ENCODE data around the gene QSER1. TPM values are rescaled to one million over a fixed set of nuclear protein-coding genes. Genes with fewer than 3 reads are reported as not detected.
A peak's percentile ranks its signal among the peaks of the same experiment; 100 is the strongest.
"Not testable (repeated sequence)": the region's sequence is repeated elsewhere in the genome, so short reads cannot be mapped to it uniquely, and the experiment has no call there.

Gene QSER1
- polyA plus RNA-seq, 3 donors from 2014 or later: 0.89 to 1.3 TPM; not detected in 1

GRCh38 chr11:32883421-32883820 lies 9.2 kb upstream of the QSER1 start:
- no peak overlapping the region for H3K4me3 Mint-ChIP-seq
- H3K9me3 Mint-ChIP-seq: no peaks in the 10 kb centered on the region
- no peaks in the 10 kb centered on the region for H3K4me1 Mint-ChIP-seq
- no peak for DNase-seq
- no peaks in the 10 kb centered on the region for H3K36me3 Mint-ChIP-seq
- H3K27ac Mint-ChIP-seq: no peak overlapping the region
- peaks cover 0 to 6% (median 0%) of the 10 kb centered on the region in 3 donors for H3K27me3 Mint-ChIP-seq (ENCODE audit: low read depth in 3 of 3)

GRCh38 chr11:32884023-32884422 lies 8.6 kb upstream of the QSER1 start:
- Mint-ChIP-seq H3K4me3 (no peak overlapping the region), H3K36me3 (no peaks in the 10 kb centered on the region), H3K4me1 (no peaks in the 10 kb centered on the region), H3K9me3 (no peaks in the 10 kb centered on the region), H3K27me3 (ENCODE audit: low read depth in 3 of 3) (peaks cover 0 to 6% (median 0%) of the 10 kb centered on the region in 3 donors), H3K27ac (no peak overlapping the region)
- no peak for DNase-seq

- no peak for DNase-seq
- no peak overlapping the region for H3K27ac Mint-ChIP-seq
- no peaks in the 10 kb centered on the region for H3K36me3 Mint-ChIP-seq
- H3K4me3 Mint-ChIP-seq: no peak overlapping the region
- no peaks in the 10 kb centered on the region for H3K4me1 Mint-ChIP-seq
- H3K27me3 Mint-ChIP-seq (ENCODE audit: low read depth in 3 of 3): peaks cover 0 to 6% (median 0%) of the 10 kb centered on the region in 3 donors
- H3K9me3 Mint-ChIP-seq: no peaks in the 10 kb centered on the region
Observed at GRCh38 chr11:32884770-32885384, 7.7 kb upstream of the QSER1 start.

- Mint-ChIP-seq H3K36me3 (no peaks in the 10 kb centered on the region), H3K27me3 (ENCODE audit: low read depth in 3 of 3) (peaks cover 0 to 6% (median 0%) of the 10 kb centered on the region in 3 donors), H3K9me3 (no peaks in the 10 kb centered on the region), H3K4me1 (no peaks in the 10 kb centered on the region), H3K4me3 (no peak overlapping the region), H3K27ac (no peak overlapping the region)
- DNase-seq: no peak
Observed at GRCh38 chr11:32885556-32885955, 7.1 kb upstream of the QSER1 start.

- no peaks in the 10 kb centered on the region for H3K9me3 Mint-ChIP-seq
- peaks cover 0 to 6% (median 0%) of the 10 kb centered on the region in 3 donors for H3K27me3 Mint-ChIP-seq (ENCODE audit: low read depth in 3 of 3)
- H3K36me3 Mint-ChIP-seq: no peaks in the 10 kb centered on the region
- H3K4me1 Mint-ChIP-seq: peaks cover 0 to 2% of the 10 kb centered on the region in 2 donors
- no peak for DNase-seq
- no peak overlapping the region for H3K4me3 Mint-ChIP-seq
- H3K27ac Mint-ChIP-seq: no peak overlapping the region
Observed at GRCh38 chr11:32886180-32886579, 6.4 kb upstream of the QSER1 start.

- H3K4me1 Mint-ChIP-seq: peaks cover 5 to 13% of the 10 kb centered on the region in 2 donors
- H3K27me3 Mint-ChIP-seq (ENCODE audit: low read depth in 3 of 3): peaks cover 5 to 11% (median 7%) of the 10 kb centered on the region in 3 donors
- not testable (repeated sequence) for H3K9me3 Mint-ChIP-seq, DNase-seq, H3K27ac Mint-ChIP-seq, H3K4me3 Mint-ChIP-seq, H3K36me3 Mint-ChIP-seq
Observed at GRCh38 chr11:32887707-32888383, 4.8 kb upstream of the QSER1 start.

- H3K36me3 Mint-ChIP-seq, H3K4me3 Mint-ChIP-seq, H3K9me3 Mint-ChIP-seq, DNase-seq, H3K27ac Mint-ChIP-seq: not testable (repeated sequence)
- Mint-ChIP-seq H3K27me3 (ENCODE audit: low read depth in 3 of 3) (peaks cover 6 to 11% (median 8%) of the 10 kb centered on the region in 3 donors), H3K4me1 (peaks cover 5 to 13% of the 10 kb centered on the region in 2 donors)
Observed at GRCh38 chr11:32888384-32888710, 4.3 kb upstream of the QSER1 start.

- Mint-ChIP-seq H3K9me3 (no peaks in the 10 kb centered on the region), H3K36me3 (no peaks in the 10 kb centered on the region), H3K4me3 (no peak overlapping the region), H3K27me3 (ENCODE audit: low read depth in 3 of 3) (peaks cover 9 to 13% (median 10%) of the 10 kb centered on the region in 3 donors), H3K4me1 (peaks cover 8 to 14% of the 10 kb centered on the region in 2 donors), H3K27ac (no peak overlapping the region)
- DNase-seq: no peak
Observed at GRCh38 chr11:32888805-32889204, 3.8 kb upstream of the QSER1 start.

- H3K27me3 Mint-ChIP-seq (ENCODE audit: low read depth in 3 of 3): peaks cover 9 to 11% (median 10%) of the 10 kb centered on the region in 3 donors
- no peak for DNase-seq
- H3K4me3 Mint-ChIP-seq: peak overlapping the region; percentile 85 to 92 (median 90)
Observed at GRCh38 chr11:32890843-32891656, 1.6 kb upstream of the QSER1 start.

GRCh38 chr11:32891657-32892354 lies 805 bp upstream of the QSER1 start:
- Mint-ChIP-seq H3K36me3 (no peaks in the 10 kb centered on the region), H3K27me3 (ENCODE audit: low read depth in 3 of 3) (peaks cover 9 to 10% (median 10%) of the 10 kb centered on the region in 3 donors), H3K27ac (peak overlapping the region; percentile 73 to 92 (median 88)), H3K9me3 (no peaks in the 10 kb centered on the region), H3K4me1 (peaks cover 16 to 23% of the 10 kb centered on the region in 2 donors), H3K4me3 (peak overlapping the region; percentile 85 to 92 (median 90))
- DNase-seq: no peak

More at GRCh38 chr11:32890843-32891656, 1.6 kb upstream of the QSER1 start:
- peaks cover 16 to 23% of the 10 kb centered on the region in 2 donors for H3K4me1 Mint-ChIP-seq
- no peaks in the 10 kb centered on the region for H3K9me3 Mint-ChIP-seq
- H3K27ac Mint-ChIP-seq: peak overlapping the region in 3 of 6 donors; percentile 86 to 92 (median 89)
- no peaks in the 10 kb centered on the region for H3K36me3 Mint-ChIP-seq

GRCh38 chr11:32893093-32893342 lies 407 bp downstream of the QSER1 start:
- Mint-ChIP-seq H3K27ac (no peak overlapping the region), H3K27me3 (ENCODE audit: low read depth in 3 of 3) (peaks cover 9 to 10% (median 10%) of the 10 kb centered on the region in 3 donors), H3K4me1 (peaks cover 20 to 23% of the 10 kb centered on the region in 2 donors), H3K4me3 (peak overlapping the region in 3 of 5 donors; percentile 90 to 94 (median 90)), H3K9me3 (no peaks in the 10 kb centered on the region), H3K36me3 (no peaks in the 10 kb centered on the region)
- DNase-seq: no peak

GRCh38 chr11:32893343-32894148 lies 935 bp downstream of the QSER1 start:
- DNase-seq: peak; percentile 56 to 62 (median 61)
- H3K36me3 Mint-ChIP-seq: no peaks in the 10 kb centered on the region
- H3K4me3 Mint-ChIP-seq: peak overlapping the region; percentile 90 to 94 (median 94)
- H3K27ac Mint-ChIP-seq: peak overlapping the region; percentile 12 to 91 (median 80)
- H3K4me1 Mint-ChIP-seq: peaks cover 20 to 24% of the 10 kb centered on the region in 2 donors
- H3K9me3 Mint-ChIP-seq: no peaks in the 10 kb centered on the region
- H3K27me3 Mint-ChIP-seq (ENCODE audit: low read depth in 3 of 3): peaks cover 9 to 10% (median 10%) of the 10 kb centered on the region in 3 donors

All from immature natural killer cell (primary cell).